ENCODE data around the gene MYO9A.

MYO9A gene

GRCh38 chr15:71800835-71801745, 316.9 kb downstream of the MYO9A start:
- Histone ChIP-seq H3K9ac (ENCODE audit: low read depth, low read length) (no peak overlapping the region), H3K4me1 (ENCODE audit: insufficient read depth, low read length) (no peaks in the 10 kb centered on the region), H2AFZ (ENCODE audit: low read depth, low read length) (no peak overlapping the region), H3K79me2 (ENCODE audit: insufficient read depth, low read length) (no peaks in the 10 kb centered on the region), H3K27ac (ENCODE audit: low read length) (no peak overlapping the region), H3K27me3 (ENCODE audit: insufficient read depth, low read length, poor library complexity) (no peaks in the 10 kb centered on the region), H3K36me3 (ENCODE audit: insufficient read depth, low read length) (no peaks in the 10 kb centered on the region), H4K20me1 (ENCODE audit: insufficient read depth, low read length) (no peaks in the 10 kb centered on the region), H3K9me3 (ENCODE audit: insufficient read depth, low read length, severe bottlenecking) (no peaks in the 10 kb centered on the region), H3K4me3 (ENCODE audit: low read depth in 1 of 2, low read length in 2 of 2) (no peak overlapping the region), H3K4me2 (ENCODE audit: insufficient read depth, low read length) (no peak overlapping the region)
- DNase-seq (peak; percentile 32), ATAC-seq (ENCODE audit: insufficient read depth, low read depth) (no peak)
- TF ChIP-seq EZH2 (IDR thresholded peaks at IDR 0.05; ENCODE audit: borderline replicate concordance, low read depth, low read length, severe bottlenecking) (no peak), CTCF (IDR thresholded peaks at IDR 0.05; ENCODE audit: borderline replicate concordance, extremely low read depth, low read length, poor library complexity, severe bottlenecking) (peak; percentile 74)

- Histone ChIP-seq H3K27ac (ENCODE audit: low read length) (no peak overlapping the region), H4K20me1 (ENCODE audit: insufficient read depth, low read length) (no peaks in the 10 kb centered on the region)
Observed at GRCh38 chr15:71800190-71800589, 317.8 kb downstream of the MYO9A start.

GRCh38 chr15:71798641-71799040, 319.3 kb downstream of the MYO9A start:
- Histone ChIP-seq H3K4me1 (ENCODE audit: insufficient read depth, low read length) (no peaks in the 10 kb centered on the region), H3K4me3 (ENCODE audit: low read depth in 1 of 2, low read length in 2 of 2) (no peak overlapping the region), H3K9ac (ENCODE audit: low read depth, low read length) (no peak overlapping the region), H2AFZ (ENCODE audit: low read depth, low read length) (no peak overlapping the region), H3K27ac (ENCODE audit: low read length) (no peak overlapping the region), H3K4me2 (ENCODE audit: insufficient read depth, low read length) (no peak overlapping the region), H3K79me2 (ENCODE audit: insufficient read depth, low read length) (no peaks in the 10 kb centered on the region), H3K9me3 (ENCODE audit: insufficient read depth, low read length, severe bottlenecking) (no peaks in the 10 kb centered on the region), H3K27me3 (ENCODE audit: insufficient read depth, low read length, poor library complexity) (no peaks in the 10 kb centered on the region), H3K36me3 (ENCODE audit: insufficient read depth, low read length) (no peaks in the 10 kb centered on the region), H4K20me1 (ENCODE audit: insufficient read depth, low read length) (no peaks in the 10 kb centered on the region)
- ATAC-seq (ENCODE audit: insufficient read depth, low read depth) (no peak), DNase-seq (no peak)
- no peak for TF ChIP-seq CTCF (IDR thresholded peaks at IDR 0.05; ENCODE audit: borderline replicate concordance, extremely low read depth, low read length, poor library complexity, severe bottlenecking)
- TF ChIP-seq EZH2 (IDR thresholded peaks at IDR 0.05; ENCODE audit: borderline replicate concordance, low read depth, low read length, severe bottlenecking): no peak

More at GRCh38 chr15:71800190-71800589, 317.8 kb downstream of the MYO9A start:
- Histone ChIP-seq H3K9me3 (ENCODE audit: insufficient read depth, low read length, severe bottlenecking) (no peaks in the 10 kb centered on the region), H3K4me3 (ENCODE audit: low read depth in 1 of 2, low read length in 2 of 2) (no peak overlapping the region), H3K4me2 (ENCODE audit: insufficient read depth, low read length) (no peak overlapping the region), H3K27me3 (ENCODE audit: insufficient read depth, low read length, poor library complexity) (no peaks in the 10 kb centered on the region), H2AFZ (ENCODE audit: low read depth, low read length) (no peak overlapping the region), H3K36me3 (ENCODE audit: insufficient read depth, low read length) (no peaks in the 10 kb centered on the region), H3K4me1 (ENCODE audit: insufficient read depth, low read length) (no peaks in the 10 kb centered on the region), H3K79me2 (ENCODE audit: insufficient read depth, low read length) (no peaks in the 10 kb centered on the region), H3K9ac (ENCODE audit: low read depth, low read length) (no peak overlapping the region)
- TF ChIP-seq EZH2 (IDR thresholded peaks at IDR 0.05; ENCODE audit: borderline replicate concordance, low read depth, low read length, severe bottlenecking): no peak
- TF ChIP-seq CTCF (IDR thresholded peaks at IDR 0.05; ENCODE audit: borderline replicate concordance, extremely low read depth, low read length, poor library complexity, severe bottlenecking): no peak
- ATAC-seq (ENCODE audit: insufficient read depth, low read depth) (no peak), DNase-seq (no peak)
